Astrocyte of the hippocampus (primary cell): ENCODE measurements around the gene ZNF804A.

Experiments
- DNase-seq: peaks from one replicate; pipeline ENCODE4 v3.0.0; 2011; ENCODE audit warnings: low read depth, low spot score

Gene ZNF804A

GRCh38 chr2:184598316-184599053 lies at the start of gene ZNF804A:
Gene ZNF804A (plus strand): TSS chr2:184598529. CDS start chr2:184598960, 431 bp downstream.
- peak; percentile 91 for DNase-seq

GRCh38 chr2:184549153-184549552 lies 49.2 kb upstream of the ZNF804A start:
- DNase-seq = no peak

GRCh38 chr2:184551626-184552025 lies 46.7 kb upstream of the ZNF804A start:
- no peak for DNase-seq

- peak; percentile 25 for DNase-seq
Measured at GRCh38 chr2:184554736-184555135, 43.6 kb upstream of the ZNF804A start.

- DNase-seq = no peak
Measured at GRCh38 chr2:184555352-184555751, 43.0 kb upstream of the ZNF804A start.

- no peak for DNase-seq
Measured at GRCh38 chr2:184556639-184557038, 41.7 kb upstream of the ZNF804A start.

GRCh38 chr2:184558713-184559464 lies 39.4 kb upstream of the ZNF804A start:
- DNase-seq = peak; percentile 1

- DNase-seq = no peak
Measured at GRCh38 chr2:184560603-184561002, 37.7 kb upstream of the ZNF804A start.

- no peak for DNase-seq
Measured at GRCh38 chr2:184562532-184562931, 35.8 kb upstream of the ZNF804A start.

GRCh38 chr2:184564092-184564491 lies 34.2 kb upstream of the ZNF804A start:
- DNase-seq = no peak

GRCh38 chr2:184566716-184567115 lies 31.6 kb upstream of the ZNF804A start:
- no peak for DNase-seq

- no peak for DNase-seq
Measured at GRCh38 chr2:184577056-184577455, 21.3 kb upstream of the ZNF804A start.

GRCh38 chr2:184577743-184578142 lies 20.6 kb upstream of the ZNF804A start:
- no peak for DNase-seq

GRCh38 chr2:184579226-184579625 lies 19.1 kb upstream of the ZNF804A start:
- DNase-seq = no peak

GRCh38 chr2:184581391-184581790 lies 16.9 kb upstream of the ZNF804A start:
- DNase-seq = no peak

GRCh38 chr2:184589261-184589660 lies 9.1 kb upstream of the ZNF804A start:
- no peak for DNase-seq

GRCh38 chr2:184596819-184597411 lies 1.4 kb upstream of the ZNF804A start:
- peak; percentile 80 for DNase-seq

- peak; percentile 79 for DNase-seq
Measured at GRCh38 chr2:184597571-184597991, 748 bp upstream of the ZNF804A start.

GRCh38 chr2:184598002-184598315 lies 370 bp upstream of the ZNF804A start:
- no peak for DNase-seq

- DNase-seq = peak; percentile 46
Measured at GRCh38 chr2:184599054-184599871, 934 bp downstream of the ZNF804A start.

GRCh38 chr2:184599872-184600222 lies 1.5 kb downstream of the ZNF804A start:
- DNase-seq = no peak

- no peak for DNase-seq
Measured at GRCh38 chr2:184602734-184603133, 4.4 kb downstream of the ZNF804A start.
